ENCODE measurements around the gene YIF1A. TPM values are rescaled to one million over a fixed set of nuclear protein-coding genes. Genes with fewer than 3 reads are reported as not detected.

YIF1A gene
- total RNA-seq, 1 donor = 182 TPM

- H3K36me3 ChIP-seq (ENCODE audit: insufficient read depth, low read length) = no peaks in the 10 kb centered on the region
- no peak for TF ChIP-seq CTCF (IDR thresholded peaks at IDR 0.05; ENCODE audit: extremely low read depth, low read depth, low read length)
- peaks cover 25% of the 10 kb centered on the region for H4K20me1 ChIP-seq (ENCODE audit: insufficient read depth, low read length)
- peak; percentile 66 for DNase-seq (ENCODE audit: insufficient read length, low spot score, missing footprints)
- peak overlapping the region; percentile 96 for H3K4me2 ChIP-seq (ENCODE audit: insufficient read depth, low read length)
- peaks cover 58% of the 10 kb centered on the region for H3K4me1 ChIP-seq (ENCODE audit: insufficient read depth, low read length)
- H3K27ac ChIP-seq (ENCODE audit: low read depth, low read length) = peak overlapping the region; percentile 94
- peaks cover 33% of the 10 kb centered on the region for H3K79me2 ChIP-seq (ENCODE audit: insufficient read depth, low read length)
- H3K27me3 ChIP-seq (ENCODE audit: insufficient read depth, low read length) = no peaks in the 10 kb centered on the region
- H2AFZ ChIP-seq (ENCODE audit: low read length) = no peak overlapping the region
- H3K9me3 ChIP-seq (ENCODE audit: low read depth, low read length) = no peaks in the 10 kb centered on the region
- peak overlapping the region; percentile 75 for H3K4me3 ChIP-seq (ENCODE audit: insufficient read depth, low read length)
These were observed 25.2 kb upstream of the YIF1A start for GRCh38 chr11:66314186-66314501.

GRCh38 chr11:66313321-66314185 is 24.6 kb upstream of the YIF1A start:
- Histone ChIP-seq H4K20me1 (ENCODE audit: insufficient read depth, low read length) (peaks cover 25% of the 10 kb centered on the region), H3K9me3 (ENCODE audit: low read depth, low read length) (no peaks in the 10 kb centered on the region), H3K4me2 (ENCODE audit: insufficient read depth, low read length) (peak overlapping the region; percentile 96), H3K27me3 (ENCODE audit: insufficient read depth, low read length) (no peaks in the 10 kb centered on the region), H3K4me3 (ENCODE audit: insufficient read depth, low read length) (peak overlapping the region; percentile 75), H3K79me2 (ENCODE audit: insufficient read depth, low read length) (peaks cover 33% of the 10 kb centered on the region), H3K27ac (ENCODE audit: low read depth, low read length) (peak overlapping the region; percentile 94), H3K4me1 (ENCODE audit: insufficient read depth, low read length) (peaks cover 53% of the 10 kb centered on the region), H3K36me3 (ENCODE audit: insufficient read depth, low read length) (no peaks in the 10 kb centered on the region), H2AFZ (ENCODE audit: low read length) (peak overlapping the region; percentile 56)
- TF ChIP-seq CTCF (IDR thresholded peaks at IDR 0.05; ENCODE audit: extremely low read depth, low read depth, low read length) = peak; percentile 22
- peak; percentile 83 for DNase-seq (ENCODE audit: insufficient read length, low spot score, missing footprints)

GRCh38 chr11:66312549-66313320 is 23.8 kb upstream of the YIF1A start:
- Histone ChIP-seq H3K27ac (ENCODE audit: low read depth, low read length) (peak overlapping the region; percentile 94), H3K27me3 (ENCODE audit: insufficient read depth, low read length) (no peaks in the 10 kb centered on the region), H4K20me1 (ENCODE audit: insufficient read depth, low read length) (peaks cover 25% of the 10 kb centered on the region), H3K4me2 (ENCODE audit: insufficient read depth, low read length) (peak overlapping the region; percentile 98), H3K4me1 (ENCODE audit: insufficient read depth, low read length) (peaks cover 44% of the 10 kb centered on the region), H3K9me3 (ENCODE audit: low read depth, low read length) (no peaks in the 10 kb centered on the region), H3K4me3 (ENCODE audit: insufficient read depth, low read length) (peak overlapping the region; percentile 80), H3K79me2 (ENCODE audit: insufficient read depth, low read length) (peaks cover 33% of the 10 kb centered on the region), H3K36me3 (ENCODE audit: insufficient read depth, low read length) (no peaks in the 10 kb centered on the region), H2AFZ (ENCODE audit: low read length) (peak overlapping the region; percentile 98)
- peak; percentile 99 for DNase-seq (ENCODE audit: insufficient read length, low spot score, missing footprints)
- no peak for TF ChIP-seq CTCF (IDR thresholded peaks at IDR 0.05; ENCODE audit: extremely low read depth, low read depth, low read length)
